NCI-H128 (cell line): Measurements from ENCODE around the gene SLC25A47.
"Not testable (repeated sequence)": the region's sequence is repeated elsewhere in the genome, so short reads cannot be mapped to it uniquely, and the experiment has no call there.

ENCODE experiments used
- DNase-seq: peaks from one replicate; lab custom pipeline; 2025; ENCODE audit not compliant: unreplicated experiment; lab: John Stamatoyannopoulos, UW

Gene SLC25A47

GRCh38 chr14:100323121-100323941 lies at the start of gene SLC25A47:
SLC25A47 (plus strand) TSS chr14:100323339; CDS start chr14:100323415, 76 bp downstream.
- no peak for DNase-seq

- DNase-seq = no peak
Observed at GRCh38 chr14:100274250-100274649, 48.9 kb upstream of the SLC25A47 start.

- no peak for DNase-seq
Observed at GRCh38 chr14:100275214-100275613, 47.9 kb upstream of the SLC25A47 start.

- no peak for DNase-seq
Observed at GRCh38 chr14:100278702-100279101, 44.4 kb upstream of the SLC25A47 start.

- DNase-seq = no peak
Observed at GRCh38 chr14:100279133-100279532, 44.0 kb upstream of the SLC25A47 start.

- DNase-seq = no peak
Observed at GRCh38 chr14:100279563-100279962, 43.6 kb upstream of the SLC25A47 start.

- no peak for DNase-seq
Observed at GRCh38 chr14:100281286-100282082, 41.7 kb upstream of the SLC25A47 start.

GRCh38 chr14:100282083-100282350 lies 41.1 kb upstream of the SLC25A47 start:
- DNase-seq = no peak

GRCh38 chr14:100282766-100283419 lies 40.2 kb upstream of the SLC25A47 start:
- no peak for DNase-seq

GRCh38 chr14:100283436-100283835 lies 39.7 kb upstream of the SLC25A47 start:
- DNase-seq = not testable (repeated sequence)

- DNase-seq = no peak
Observed at GRCh38 chr14:100283984-100284881, 38.9 kb upstream of the SLC25A47 start.

GRCh38 chr14:100285021-100285912 lies 37.9 kb upstream of the SLC25A47 start:
- peak; percentile 64 for DNase-seq

GRCh38 chr14:100285913-100286400 lies 37.2 kb upstream of the SLC25A47 start:
- DNase-seq = no peak

GRCh38 chr14:100286484-100287191 lies 36.5 kb upstream of the SLC25A47 start:
- no peak for DNase-seq

- no peak for DNase-seq
Observed at GRCh38 chr14:100287202-100287997, 35.7 kb upstream of the SLC25A47 start.

GRCh38 chr14:100287998-100288295 lies 35.2 kb upstream of the SLC25A47 start:
- not testable (repeated sequence) for DNase-seq

- DNase-seq = no peak
Observed at GRCh38 chr14:100288382-100289185, 34.6 kb upstream of the SLC25A47 start.
